WERI-Rb-1 (cell line): ENCODE data around the gene ACTL8.

ENCODE experiments used
- DNase-seq: peaks from one replicate; pipeline ENCODE4 v3.0.0-alpha.2; 2020
- H3K27ac ChIP-seq: fragments of 250-450 bp; sonication (Bioruptor Pico); 2 replicates; pipeline ENCODE4 v1.5.1; 2020; ENCODE audit warnings: mild to moderate bottlenecking, moderate library complexity
- H3K27me3 ChIP-seq: fragments of 250-450 bp; sonication (Bioruptor Pico); 2 replicates; pipeline ENCODE4 v1.5.1; 2021; ENCODE audit warnings: mild to moderate bottlenecking, low read depth, moderate library complexity; ENCODE audit not compliant: insufficient read depth, severe bottlenecking
- H3K36me3 ChIP-seq: fragments of 250-450 bp; sonication (Bioruptor Pico); 2 replicates; pipeline ENCODE4 v1.5.1; 2020; ENCODE audit warnings: mild to moderate bottlenecking, moderate library complexity
- H3K4me3 ChIP-seq: 2 replicates; pipeline ENCODE4 v1.5.1; 2011; ENCODE audit warnings: low read depth, mild to moderate bottlenecking, control low read depth, low read length
- H3K9me3 ChIP-seq: fragments of 250-450 bp; sonication (Bioruptor Pico); 2 replicates; pipeline ENCODE4 v1.5.1; 2021; ENCODE audit warnings: mild to moderate bottlenecking, moderate library complexity; ENCODE audit not compliant: severe bottlenecking
- TF ChIP-seq, protein P1 (sequence below): IDR thresholded peaks from 2 replicates; pipeline ENCODE4 v1.5.1; 2011; ENCODE audit warnings: low read depth, mild to moderate bottlenecking, control low read depth, inconsistent platforms, low read length

Gene ACTL8

GRCh38 chr1:17735793-17736192, 19.3 kb upstream of the ACTL8 start:
- DNase-seq = peak; percentile 22
- Histone ChIP-seq H3K9me3 (no peaks in the 10 kb centered on the region), H3K27ac (peak overlapping the region; percentile 20; the same call in 1 of the 2 replicates), H3K36me3 (no peaks in the 10 kb centered on the region), H3K27me3 (no peaks in the 10 kb centered on the region), H3K4me3 (no peak overlapping the region)
- TF ChIP-seq, protein P1, sequence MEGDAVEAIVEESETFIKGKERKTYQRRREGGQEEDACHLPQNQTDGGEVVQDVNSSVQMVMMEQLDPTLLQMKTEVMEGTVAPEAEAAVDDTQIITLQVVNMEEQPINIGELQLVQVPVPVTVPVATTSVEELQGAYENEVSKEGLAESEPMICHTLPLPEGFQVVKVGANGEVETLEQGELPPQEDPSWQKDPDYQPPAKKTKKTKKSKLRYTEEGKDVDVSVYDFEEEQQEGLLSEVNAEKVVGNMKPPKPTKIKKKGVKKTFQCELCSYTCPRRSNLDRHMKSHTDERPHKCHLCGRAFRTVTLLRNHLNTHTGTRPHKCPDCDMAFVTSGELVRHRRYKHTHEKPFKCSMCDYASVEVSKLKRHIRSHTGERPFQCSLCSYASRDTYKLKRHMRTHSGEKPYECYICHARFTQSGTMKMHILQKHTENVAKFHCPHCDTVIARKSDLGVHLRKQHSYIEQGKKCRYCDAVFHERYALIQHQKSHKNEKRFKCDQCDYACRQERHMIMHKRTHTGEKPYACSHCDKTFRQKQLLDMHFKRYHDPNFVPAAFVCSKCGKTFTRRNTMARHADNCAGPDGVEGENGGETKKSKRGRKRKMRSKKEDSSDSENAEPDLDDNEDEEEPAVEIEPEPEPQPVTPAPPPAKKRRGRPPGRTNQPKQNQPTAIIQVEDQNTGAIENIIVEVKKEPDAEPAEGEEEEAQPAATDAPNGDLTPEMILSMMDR = no peak

GRCh38 chr1:17736625-17737024, 18.5 kb upstream of the ACTL8 start:
- no peak overlapping the region for H3K27ac ChIP-seq
- no peak overlapping the region for H3K4me3 ChIP-seq
- H3K9me3 ChIP-seq = no peaks in the 10 kb centered on the region
- TF ChIP-seq, protein P1 = no peak
- DNase-seq = peak; percentile 29
- no peaks in the 10 kb centered on the region for H3K27me3 ChIP-seq
- no peaks in the 10 kb centered on the region for H3K36me3 ChIP-seq

- Histone ChIP-seq H3K4me3 (no peak overlapping the region), H3K27me3 (no peaks in the 10 kb centered on the region), H3K36me3 (no peaks in the 10 kb centered on the region), H3K9me3 (no peaks in the 10 kb centered on the region), H3K27ac (no peak overlapping the region)
- no peak for DNase-seq
- TF ChIP-seq, protein P1 = no peak
Measured at GRCh38 chr1:17739050-17739449, 16.1 kb upstream of the ACTL8 start.

DNA sequence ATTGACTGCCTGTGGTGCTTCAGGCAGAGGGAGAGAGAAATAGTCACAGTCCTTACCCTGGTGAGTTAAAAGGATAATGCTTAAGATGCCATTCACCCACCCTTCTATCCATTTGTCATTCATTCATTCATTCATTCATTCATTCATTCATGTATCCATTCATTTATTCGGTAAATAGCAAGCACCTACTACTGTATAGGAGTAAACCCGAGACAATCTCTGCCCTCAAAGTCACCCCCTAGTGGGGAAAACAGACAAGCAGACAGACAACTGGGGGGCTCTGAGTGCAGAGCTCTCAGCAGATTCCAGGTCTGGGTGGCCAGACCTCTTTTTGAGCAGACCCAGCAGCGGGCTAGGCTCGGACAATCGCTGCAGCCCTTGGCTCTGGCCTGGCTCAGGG, 14.1 kb upstream of the ACTL8 start:
- no peaks in the 10 kb centered on the region for H3K9me3 ChIP-seq
- TF ChIP-seq, protein P1 = peak; percentile 20; the same call in 1 of the 2 replicates
- H3K27me3 ChIP-seq = no peaks in the 10 kb centered on the region
- no peak overlapping the region for H3K27ac ChIP-seq
- H3K36me3 ChIP-seq = no peaks in the 10 kb centered on the region
- H3K4me3 ChIP-seq = no peak overlapping the region
- DNase-seq = no peak

DNA sequence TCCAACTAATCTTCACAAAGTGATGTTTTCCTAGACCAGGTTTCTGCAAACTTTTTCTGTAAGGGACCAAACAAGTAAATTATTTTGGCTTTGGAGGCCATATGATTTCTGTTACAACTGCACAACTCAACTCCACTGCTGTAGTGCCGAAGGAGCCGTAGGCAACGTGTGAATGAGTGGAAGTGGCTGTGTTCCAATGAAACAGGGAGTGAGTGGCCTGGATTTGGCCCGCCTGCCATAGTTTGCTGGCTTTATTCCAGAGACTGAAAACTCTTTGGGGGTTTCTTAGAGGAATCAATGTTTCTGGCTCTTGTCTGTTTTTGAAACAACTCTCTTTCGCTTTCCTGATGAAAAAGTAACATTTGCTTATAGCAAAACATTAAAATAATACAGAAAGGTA, 12.6 kb upstream of the ACTL8 start:
- Histone ChIP-seq H3K4me3 (no peak overlapping the region), H3K27me3 (no peaks in the 10 kb centered on the region), H3K36me3 (no peaks in the 10 kb centered on the region), H3K9me3 (peaks cover 4% of the 10 kb centered on the region), H3K27ac (no peak overlapping the region)
- no peak for DNase-seq
- TF ChIP-seq, protein P1 = no peak

- Histone ChIP-seq H3K4me3 (no peak overlapping the region), H3K9me3 (peaks cover 4% of the 10 kb centered on the region), H3K27me3 (no peaks in the 10 kb centered on the region), H3K27ac (no peak overlapping the region), H3K36me3 (no peaks in the 10 kb centered on the region)
- no peak for DNase-seq
- TF ChIP-seq, protein P1 = no peak
Measured at GRCh38 chr1:17743008-17743647, 12.0 kb upstream of the ACTL8 start.
